ENCODE data around the gene IER2.

The IER2 gene

DNA sequence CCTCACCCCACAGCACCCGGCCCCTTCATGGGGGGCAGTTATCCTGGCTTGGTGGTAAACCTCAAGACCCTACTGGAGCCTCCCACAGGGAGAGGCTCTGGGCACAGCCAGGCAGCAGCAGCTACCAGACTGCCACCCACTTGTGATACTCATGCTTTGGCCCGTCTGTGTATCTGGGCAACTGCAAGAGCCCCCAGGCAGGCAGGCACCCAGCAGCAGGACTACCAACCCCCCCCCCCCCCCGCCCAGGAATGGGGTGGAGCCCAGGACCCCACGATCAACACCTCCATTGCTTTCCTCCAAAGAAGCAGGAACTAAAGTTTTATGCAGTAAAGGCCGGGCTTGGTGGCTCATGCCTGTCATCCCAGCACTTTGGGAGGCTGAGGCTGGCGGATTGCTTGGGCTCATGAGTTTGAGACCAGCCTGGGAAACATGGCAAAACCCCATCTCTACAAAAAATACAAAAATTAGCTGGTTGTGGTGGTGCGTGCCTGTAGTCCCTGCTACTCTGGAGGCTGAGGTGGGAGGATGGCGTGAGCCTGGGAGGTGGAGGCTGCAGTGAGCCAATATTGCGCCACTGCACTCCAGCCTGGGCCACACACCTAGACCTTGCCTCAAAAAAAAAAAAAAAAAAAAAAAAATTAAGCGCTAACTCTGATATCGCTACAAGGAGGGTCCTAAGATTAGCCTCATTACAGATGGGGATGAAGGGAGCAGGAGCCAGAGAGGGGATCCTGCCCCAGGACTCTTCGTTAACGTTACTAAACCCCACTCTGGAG, 46.4 kb upstream of the IER2 start:
- TF ChIP-seq, protein P1, sequence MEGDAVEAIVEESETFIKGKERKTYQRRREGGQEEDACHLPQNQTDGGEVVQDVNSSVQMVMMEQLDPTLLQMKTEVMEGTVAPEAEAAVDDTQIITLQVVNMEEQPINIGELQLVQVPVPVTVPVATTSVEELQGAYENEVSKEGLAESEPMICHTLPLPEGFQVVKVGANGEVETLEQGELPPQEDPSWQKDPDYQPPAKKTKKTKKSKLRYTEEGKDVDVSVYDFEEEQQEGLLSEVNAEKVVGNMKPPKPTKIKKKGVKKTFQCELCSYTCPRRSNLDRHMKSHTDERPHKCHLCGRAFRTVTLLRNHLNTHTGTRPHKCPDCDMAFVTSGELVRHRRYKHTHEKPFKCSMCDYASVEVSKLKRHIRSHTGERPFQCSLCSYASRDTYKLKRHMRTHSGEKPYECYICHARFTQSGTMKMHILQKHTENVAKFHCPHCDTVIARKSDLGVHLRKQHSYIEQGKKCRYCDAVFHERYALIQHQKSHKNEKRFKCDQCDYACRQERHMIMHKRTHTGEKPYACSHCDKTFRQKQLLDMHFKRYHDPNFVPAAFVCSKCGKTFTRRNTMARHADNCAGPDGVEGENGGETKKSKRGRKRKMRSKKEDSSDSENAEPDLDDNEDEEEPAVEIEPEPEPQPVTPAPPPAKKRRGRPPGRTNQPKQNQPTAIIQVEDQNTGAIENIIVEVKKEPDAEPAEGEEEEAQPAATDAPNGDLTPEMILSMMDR (IDR thresholded peaks at IDR 0.05; ENCODE audit: low read length, missing control alignments): no peak
- DNase-seq (ENCODE audit: low read depth): no peak
- H3K4me3 ChIP-seq (replicated peaks; ENCODE audit: low read depth, low read length): no peak overlapping the region

DNA sequence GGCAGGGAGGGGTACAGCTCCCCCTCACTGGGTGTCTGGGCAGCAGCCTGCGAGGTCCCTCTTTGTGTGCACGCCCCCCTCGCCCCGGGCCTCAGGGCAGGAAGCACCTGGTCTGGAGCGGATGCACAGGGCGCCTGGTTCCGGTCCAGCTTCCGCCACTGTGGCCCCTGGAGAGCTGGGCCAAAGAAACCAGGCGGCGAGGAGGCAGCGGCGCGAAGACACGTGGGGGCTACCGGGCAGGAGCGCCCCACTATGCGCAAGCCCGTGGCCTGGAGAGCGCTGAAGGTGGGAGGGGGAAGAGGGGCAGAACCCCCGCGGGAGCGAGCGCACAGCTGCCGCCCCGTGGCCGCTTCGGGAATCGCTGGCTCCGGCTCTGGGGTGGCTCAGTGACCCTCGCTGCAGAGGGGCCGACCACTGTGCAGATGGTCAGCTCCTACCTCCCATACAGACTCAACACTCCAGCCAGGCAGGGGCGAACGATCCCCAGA, 45.8 kb upstream of the IER2 start:
- H3K4me3 ChIP-seq (replicated peaks; ENCODE audit: low read depth, low read length): no peak overlapping the region
- DNase-seq (ENCODE audit: low read depth): no peak
- TF ChIP-seq, protein P1 (IDR thresholded peaks at IDR 0.05; ENCODE audit: low read length, missing control alignments): peak; percentile 53

DNA sequence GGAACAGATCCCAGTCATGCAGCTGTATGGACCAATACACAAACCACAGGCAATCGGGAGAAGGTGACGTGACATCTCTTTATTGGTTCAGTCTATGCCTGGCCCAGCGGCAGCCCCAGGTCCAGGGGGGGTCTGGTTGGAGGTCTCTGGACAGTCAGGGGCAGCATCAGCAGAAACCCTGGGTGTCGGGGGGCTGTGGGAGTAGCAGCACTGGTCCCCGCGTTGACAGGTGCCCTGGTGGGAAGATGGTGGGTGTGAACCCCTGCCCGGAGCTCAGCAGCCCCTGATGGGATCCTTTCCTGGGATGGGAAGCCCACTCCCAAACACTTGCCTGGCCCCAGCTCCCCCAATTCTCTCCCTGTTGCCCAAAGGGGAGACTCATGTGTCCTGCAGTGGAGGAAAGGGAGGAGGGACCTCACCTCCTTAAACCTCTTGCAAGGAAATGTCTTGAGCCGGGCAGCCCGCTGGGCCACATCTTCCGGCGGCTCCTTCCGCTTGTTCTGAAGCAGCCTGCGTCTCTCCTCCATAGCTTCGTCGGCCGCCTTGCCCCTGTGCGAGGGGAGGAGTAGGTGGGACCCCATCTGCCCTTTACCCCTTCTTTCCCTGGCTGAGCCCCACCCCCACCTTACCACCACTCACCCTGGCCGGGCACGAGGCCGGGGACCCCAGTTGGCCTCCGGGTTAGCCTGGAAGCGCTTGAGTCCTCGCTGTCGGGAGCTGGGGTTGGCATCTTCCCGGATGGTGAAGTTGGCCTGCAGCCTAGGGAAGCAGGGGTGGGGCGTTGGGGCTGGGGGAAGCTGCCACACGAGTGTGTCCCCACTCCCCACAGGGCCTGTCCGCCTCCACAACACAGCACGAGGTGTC, 45.1 kb upstream of the IER2 start:
- H3K4me3 ChIP-seq (replicated peaks; ENCODE audit: low read depth, low read length): no peak overlapping the region

DNA sequence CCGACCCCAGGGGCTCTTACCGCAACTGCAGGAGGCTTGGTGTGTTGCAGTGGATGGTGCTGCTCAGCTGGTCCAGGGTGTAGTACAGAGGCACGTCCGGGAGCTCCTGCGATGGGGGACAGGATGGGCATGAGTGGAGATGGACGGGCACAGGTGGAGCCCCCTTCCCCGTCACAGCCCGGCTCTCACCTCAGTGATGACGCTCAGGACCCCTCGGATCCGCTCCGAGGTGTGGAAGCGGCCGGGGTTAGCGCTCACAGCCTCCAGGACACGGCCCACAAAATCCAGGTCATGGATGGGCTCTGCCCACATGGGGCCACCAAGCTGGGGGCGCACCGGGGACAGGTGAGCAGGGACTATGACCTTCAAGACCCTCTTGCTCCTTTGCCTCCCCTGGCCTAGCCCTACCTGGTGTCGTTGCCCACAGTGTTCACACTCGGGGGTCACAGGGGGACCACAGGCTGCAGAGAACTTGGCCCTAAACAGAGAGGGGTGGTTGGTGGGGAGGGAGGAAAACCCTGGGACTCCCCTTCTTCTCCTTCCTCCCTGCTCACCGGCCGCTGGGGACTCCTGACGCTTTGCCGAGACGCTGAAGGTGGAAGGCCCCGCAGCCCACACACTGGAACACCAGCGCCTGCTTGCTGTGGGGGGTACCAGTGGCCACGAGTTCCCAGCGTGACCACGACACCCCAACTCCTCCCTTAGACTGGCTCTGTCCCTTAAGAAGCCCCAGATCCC, 40.7 kb upstream of the IER2 start:
- DNase-seq (ENCODE audit: low read depth): no peak
- H3K4me3 ChIP-seq (replicated peaks; ENCODE audit: low read depth, low read length): no peak overlapping the region
- TF ChIP-seq, protein P1 (IDR thresholded peaks at IDR 0.05; ENCODE audit: low read length, missing control alignments): no peak

More for the DNA sequence above, 45.1 kb upstream of the IER2 start:
- TF ChIP-seq, protein P1 (IDR thresholded peaks at IDR 0.05; ENCODE audit: low read length, missing control alignments): no peak
- no peak for DNase-seq (ENCODE audit: low read depth)

DNA sequence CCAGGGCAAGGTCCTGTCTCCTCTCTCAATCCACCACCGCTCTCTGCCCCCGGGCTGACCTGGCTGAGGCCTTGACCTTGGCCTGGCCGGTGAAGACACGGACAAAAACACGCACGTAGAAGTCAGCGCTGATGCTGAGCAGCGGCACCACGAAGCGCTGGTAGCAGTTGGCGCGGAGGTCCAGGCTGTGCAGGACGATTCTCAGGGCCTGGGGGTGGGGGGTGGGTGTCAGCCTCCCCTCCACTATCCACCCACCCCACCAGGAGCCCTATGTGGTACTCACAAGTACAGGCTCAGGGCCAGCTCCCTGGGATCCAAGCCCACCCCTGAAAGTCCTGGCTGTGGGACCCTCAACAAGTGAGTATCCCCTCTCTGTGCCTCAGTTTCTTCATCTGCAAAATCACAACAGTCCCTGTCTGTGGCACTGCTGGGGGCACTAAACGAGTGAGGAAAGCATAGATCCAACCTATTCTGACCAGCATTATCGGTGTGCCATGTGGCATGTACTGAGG, 40.1 kb upstream of the IER2 start:
- H3K4me3 ChIP-seq (replicated peaks; ENCODE audit: low read depth, low read length): no peak overlapping the region
- DNase-seq (ENCODE audit: low read depth): no peak
- TF ChIP-seq, protein P1 (IDR thresholded peaks at IDR 0.05; ENCODE audit: low read length, missing control alignments): no peak

DNA sequence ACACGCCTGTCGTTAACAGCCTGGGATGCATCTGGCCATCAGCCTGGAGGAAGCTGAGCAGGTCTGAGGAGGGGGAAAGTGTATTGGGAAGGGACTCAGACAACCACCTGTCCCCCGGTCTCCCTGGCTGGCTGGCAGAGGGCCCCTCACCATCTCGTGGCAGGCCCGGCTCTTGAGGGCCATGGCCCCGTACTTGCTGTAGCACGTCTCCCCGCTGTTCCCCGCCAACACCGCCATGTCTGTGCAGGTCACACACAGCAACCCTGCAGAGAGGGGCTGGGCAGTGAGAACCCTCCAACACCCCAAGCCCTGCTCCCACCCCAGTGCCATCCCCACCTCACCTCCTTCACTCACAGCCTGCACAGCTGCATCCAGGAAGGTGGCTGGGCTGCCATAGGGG, 37.7 kb upstream of the IER2 start:
- H3K4me3 ChIP-seq (replicated peaks; ENCODE audit: low read depth, low read length): no peak overlapping the region
- TF ChIP-seq, protein P1 (IDR thresholded peaks at IDR 0.05; ENCODE audit: low read length, missing control alignments): no peak
- DNase-seq (ENCODE audit: low read depth): no peak
